Right ventricle myocardium inferior (tissue), 1 donor: Measurements from ENCODE around the gene INO80D. TPM values are rescaled to one million over a fixed set of nuclear protein-coding genes. Genes with fewer than 3 reads are reported as not detected.
"Not testable (repeated sequence)": the region's sequence is repeated elsewhere in the genome, so short reads cannot be mapped to it uniquely, and the experiment has no call there.

Experiments
- ATAC-seq: fragments of 200-7000 bp; cut with Tn5 transposase; one replicate; pipeline ENCODE4 v1.9.1; 2020; ENCODE audit warnings: mild to moderate bottlenecking, moderate library complexity
- DNase-seq: peaks from one replicate; pipeline ENCODE4 v3.0.0; 2021; ENCODE audit errors: missing footprints
- intact Hi-C: fragments of 100-400 bp; cut with DNase I; formaldehyde crosslinking; loops from one replicate; pipeline ENCODE4 v1.11.0; 2022
- total RNA-seq: library from RNA; stranded (reverse); fragmentation: NEBNext Ultra II Directional; extraction: Animal tissue kit (Norgen Biotek cat#: 25700); gene quantifications from one replicate; pipeline ENCODE4 v1.2.1, GENCODE V29; 2021
- donor health status: DM: no; HTN: yes; CAD: no; lungs with severe emphysema.

Gene INO80D
- total RNA-seq, 1 donor from 2014 or later: 12.6 TPM

DNA sequence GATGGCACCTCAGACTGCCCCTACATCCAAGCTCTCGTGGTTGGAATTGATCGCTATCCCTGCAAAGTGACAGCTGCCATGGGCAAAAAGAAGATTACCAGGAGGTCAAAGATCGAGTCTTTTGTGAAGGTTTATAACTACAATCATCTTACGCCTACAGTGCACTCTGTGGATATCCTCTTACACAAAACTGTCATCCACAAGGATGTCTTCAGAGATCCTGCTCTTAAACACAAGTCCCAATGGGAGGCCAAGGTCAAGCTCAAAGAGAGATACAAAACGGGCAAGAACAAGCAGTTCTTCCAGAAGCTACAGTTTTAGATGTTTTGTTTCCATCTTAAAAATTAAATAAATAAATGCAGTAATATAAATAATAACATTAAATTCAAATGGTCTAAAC, 45.4 kb downstream of the INO80D start:
- DNase-seq: no peak
- intact Hi-C loops: no loop called here

DNA sequence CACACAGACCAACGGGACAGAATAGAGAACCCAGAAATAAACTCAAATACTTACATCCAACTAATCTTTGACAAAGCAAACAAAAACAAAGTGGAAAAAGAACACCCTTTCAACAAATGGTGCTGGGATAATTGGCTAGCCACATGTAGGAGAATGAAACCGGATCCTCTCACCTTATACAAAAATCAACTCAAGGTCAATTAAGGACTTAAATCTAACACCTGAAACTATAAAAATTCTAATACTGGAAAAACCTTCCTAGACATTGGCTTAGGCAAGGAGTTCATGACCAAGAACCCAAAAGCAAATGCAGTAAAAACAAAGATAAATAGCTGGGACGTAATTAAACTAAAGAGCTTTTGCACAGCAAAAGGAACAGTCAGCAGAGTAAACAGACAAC, 50.6 kb downstream of the INO80D start:
- intact Hi-C loops, DNase-seq, ATAC-seq: not testable (repeated sequence)

More for the DNA sequence above, 45.4 kb downstream of the INO80D start:
- no peak for ATAC-seq

DNA sequence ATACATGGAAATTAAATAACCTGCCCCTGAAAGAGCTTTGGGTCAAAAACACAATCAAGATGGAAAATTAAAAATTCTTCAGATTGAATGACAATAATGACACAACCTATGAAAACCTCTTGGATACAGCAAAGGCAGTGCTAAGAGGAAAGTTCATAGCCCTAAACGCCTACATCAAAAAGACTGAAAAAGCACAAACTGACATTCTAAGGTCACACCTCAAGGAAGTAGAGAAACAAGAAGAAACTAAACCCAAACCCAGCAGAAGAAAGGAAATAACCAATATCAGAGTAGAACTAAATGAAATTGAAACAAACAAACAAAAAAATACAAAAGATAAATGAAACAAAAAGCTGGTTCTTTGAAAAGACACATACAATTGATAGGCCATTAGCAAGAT, 52.5 kb downstream of the INO80D start:
- ATAC-seq, DNase-seq, intact Hi-C loops: not testable (repeated sequence)

DNA sequence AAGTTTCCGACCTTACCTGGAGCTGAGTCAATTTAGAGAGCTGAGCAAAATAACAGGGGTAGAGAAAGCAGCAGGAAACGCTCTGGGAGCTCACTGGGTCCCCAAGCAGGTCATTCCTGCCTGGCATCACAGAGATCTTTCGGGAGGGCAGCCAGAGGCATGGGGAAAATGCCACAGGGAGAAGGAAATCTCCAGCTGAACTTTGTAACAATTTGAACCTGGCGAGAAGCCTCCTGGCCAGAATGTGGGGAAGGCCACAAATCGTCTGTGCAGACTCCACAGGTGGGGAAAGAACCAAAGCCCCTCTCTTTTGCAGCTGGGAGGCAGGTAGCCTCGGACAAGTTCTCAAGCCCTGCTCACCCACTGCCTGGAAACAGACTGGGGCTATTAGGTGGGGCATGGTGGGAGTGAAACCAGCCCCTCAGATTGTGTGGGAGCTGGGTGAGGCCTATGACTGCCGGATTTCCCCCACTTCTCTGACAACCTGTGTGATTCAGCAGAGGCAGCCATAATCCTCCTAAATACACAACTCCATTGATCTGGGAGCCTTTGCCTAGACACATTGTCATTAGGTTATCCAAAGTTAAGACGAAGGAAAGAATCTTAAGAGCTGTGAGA, 53.9 kb downstream of the INO80D start:
- intact Hi-C loops: no loop called here
- ATAC-seq: no peak
- DNase-seq: no peak

DNA sequence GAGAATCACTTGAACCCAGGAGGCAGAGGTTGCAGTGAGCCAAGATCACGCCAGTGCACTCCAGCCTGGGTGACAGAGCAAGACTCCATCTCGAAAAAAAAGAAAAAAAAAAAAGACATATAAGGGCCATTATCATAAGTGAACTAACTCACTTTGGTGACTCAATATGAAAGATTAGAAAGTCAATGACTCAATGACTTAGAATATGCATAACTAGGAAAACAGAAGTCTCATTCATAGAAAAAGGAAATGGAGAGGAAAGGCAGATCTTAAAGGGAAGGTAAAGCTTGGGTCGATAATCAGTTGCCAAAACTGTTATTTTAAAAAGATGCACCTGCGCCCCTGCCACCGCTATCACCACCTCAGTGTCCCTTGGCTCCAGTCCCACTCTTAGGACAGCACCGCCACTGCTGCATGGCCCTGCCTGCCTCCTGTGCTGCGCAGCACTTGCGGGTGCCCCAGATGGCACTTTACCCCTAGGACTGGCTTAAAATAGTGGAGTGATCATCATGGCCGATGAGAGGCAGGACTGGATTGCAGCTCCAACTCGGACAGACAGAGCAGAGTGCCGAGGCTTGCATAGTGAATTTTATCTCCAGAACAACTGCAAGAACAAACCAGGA, 54.7 kb downstream of the INO80D start:
- no peak for DNase-seq
- intact Hi-C loops: no loop called here
- peak; percentile 46 for ATAC-seq

DNA sequence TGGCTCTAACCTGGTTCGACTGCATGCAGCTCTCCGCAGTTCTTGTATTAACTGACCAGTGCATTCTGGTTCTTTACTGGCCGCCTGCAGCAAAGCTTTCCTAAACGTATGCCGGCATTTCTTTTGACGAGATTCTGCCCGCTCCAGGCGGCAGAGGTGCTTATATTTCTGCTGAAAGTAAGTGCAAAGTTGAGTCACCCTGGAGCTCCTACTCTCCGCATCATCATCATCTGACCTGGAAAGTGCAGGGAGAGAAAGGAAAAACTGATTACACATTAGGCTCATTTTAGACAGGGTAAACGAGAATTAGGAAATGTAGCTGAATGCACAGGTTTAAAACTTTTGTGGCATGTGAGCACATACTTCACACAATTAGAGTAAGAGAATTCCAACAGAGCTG, 57.9 kb downstream of the INO80D start:
- intact Hi-C loops: no loop called here
- DNase-seq (no peak), ATAC-seq (no peak)

DNA sequence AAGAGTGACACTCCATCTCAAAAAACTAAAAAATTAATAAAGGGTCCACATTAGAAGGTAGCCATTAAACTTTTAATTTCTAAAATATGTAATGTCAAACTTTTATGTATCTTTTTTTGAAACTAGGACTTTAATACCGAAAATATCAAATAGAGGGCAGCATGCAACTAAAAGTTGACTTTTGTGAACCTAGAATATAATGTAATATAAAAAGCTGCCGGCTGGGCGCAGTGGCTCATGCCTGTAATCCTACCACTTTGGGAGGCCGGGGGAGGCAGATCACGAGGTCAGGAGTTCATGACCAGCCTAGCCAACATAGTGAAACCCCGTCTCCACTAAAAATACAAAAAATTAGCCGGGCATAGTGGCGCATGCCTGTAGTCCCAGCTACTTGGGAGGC, 62.8 kb downstream of the INO80D start:
- intact Hi-C loops: no loop called here
- DNase-seq: no peak
- ATAC-seq: no peak

DNA sequence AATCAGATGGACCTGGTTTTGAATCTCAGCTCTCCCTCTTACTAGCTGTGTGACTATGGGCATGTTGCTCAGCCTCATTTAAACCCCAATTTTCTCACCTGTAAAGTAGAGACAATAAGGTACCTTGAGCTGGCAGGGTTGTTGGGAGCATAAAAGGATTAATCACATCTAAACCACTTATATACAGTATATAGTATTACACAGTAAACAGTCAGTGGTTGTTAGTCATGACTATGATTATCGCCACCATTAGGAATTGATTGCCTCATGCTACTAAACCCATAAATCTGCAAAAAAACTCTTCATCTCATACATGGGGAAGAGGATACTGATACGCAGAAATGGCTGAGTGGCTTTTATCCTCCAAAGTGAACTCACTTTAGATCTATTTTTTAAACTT, 65.8 kb downstream of the INO80D start:
- DNase-seq (no peak), ATAC-seq (no peak)
- intact Hi-C loops: no loop called here

DNA sequence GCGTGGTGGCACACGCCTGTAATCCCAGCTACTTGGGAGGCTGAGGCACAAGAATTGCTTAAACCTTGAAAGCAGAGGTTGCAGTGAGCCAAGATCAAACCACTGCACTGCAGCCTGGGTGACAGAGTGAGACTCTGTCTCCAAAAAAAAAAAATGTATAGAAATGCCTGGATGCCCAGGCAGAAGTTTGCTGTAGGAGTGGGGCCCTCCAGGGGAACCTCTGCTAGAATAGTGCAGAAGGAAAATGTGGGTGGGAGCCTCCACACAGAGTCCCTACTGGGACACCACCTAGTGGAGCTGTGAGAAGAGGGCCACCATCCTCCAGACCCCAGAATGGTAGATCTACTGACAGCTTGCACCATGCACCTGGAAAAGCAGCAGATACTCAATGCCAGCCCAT, 70.2 kb downstream of the INO80D start:
- DNase-seq, ATAC-seq, intact Hi-C loops: not testable (repeated sequence)

DNA sequence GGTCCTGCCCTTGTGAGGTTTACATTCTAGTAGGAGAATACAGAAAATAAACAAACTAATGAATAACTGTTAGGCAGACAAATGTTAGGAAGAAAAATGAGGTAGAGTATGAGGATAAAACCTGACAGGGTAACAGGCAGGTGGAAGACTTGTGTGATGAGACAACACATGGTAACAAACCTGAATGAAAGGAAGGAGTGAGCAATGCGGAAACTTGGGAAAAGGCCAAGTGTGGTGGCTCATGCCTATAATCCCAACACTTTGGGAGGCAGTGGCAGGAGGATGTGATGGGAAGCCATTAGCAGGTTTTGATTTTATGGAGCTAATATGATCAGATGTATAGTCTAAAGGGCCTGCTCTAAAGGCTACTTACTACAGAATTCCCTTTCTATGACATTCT, 74.2 kb downstream of the INO80D start:
- ATAC-seq (no peak), DNase-seq (no peak)
- intact Hi-C loops: no loop called here

DNA sequence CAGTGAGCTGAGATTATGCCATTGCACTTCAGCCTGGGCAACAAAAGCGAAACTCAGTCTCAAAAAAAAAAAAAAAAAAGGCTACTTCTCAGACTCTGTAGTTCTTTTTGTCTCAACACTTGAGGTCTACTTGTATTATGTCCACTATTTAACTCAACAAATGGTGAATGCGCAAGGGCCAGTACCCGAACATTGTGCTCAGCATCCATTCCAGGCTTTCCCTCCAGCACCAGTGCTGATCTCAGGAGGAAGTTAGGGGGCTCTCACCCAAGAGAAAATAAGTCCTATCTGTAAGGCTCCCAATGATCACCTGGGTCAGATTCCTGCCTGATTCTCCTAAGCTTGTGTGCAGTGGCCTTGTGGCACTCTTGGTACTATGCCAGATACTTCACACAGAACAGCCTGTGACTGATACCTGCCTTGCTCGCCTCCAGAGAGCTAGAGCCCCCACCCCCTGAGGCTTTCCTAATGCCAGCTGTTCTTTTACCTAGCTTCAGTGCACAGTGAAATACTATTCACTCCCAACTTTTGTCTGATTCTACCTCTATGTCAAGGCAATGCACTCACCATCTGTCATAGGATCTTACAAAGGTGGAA, 74.9 kb downstream of the INO80D start:
- DNase-seq (no peak), ATAC-seq (no peak)
- intact Hi-C loops: no loop called here

DNA sequence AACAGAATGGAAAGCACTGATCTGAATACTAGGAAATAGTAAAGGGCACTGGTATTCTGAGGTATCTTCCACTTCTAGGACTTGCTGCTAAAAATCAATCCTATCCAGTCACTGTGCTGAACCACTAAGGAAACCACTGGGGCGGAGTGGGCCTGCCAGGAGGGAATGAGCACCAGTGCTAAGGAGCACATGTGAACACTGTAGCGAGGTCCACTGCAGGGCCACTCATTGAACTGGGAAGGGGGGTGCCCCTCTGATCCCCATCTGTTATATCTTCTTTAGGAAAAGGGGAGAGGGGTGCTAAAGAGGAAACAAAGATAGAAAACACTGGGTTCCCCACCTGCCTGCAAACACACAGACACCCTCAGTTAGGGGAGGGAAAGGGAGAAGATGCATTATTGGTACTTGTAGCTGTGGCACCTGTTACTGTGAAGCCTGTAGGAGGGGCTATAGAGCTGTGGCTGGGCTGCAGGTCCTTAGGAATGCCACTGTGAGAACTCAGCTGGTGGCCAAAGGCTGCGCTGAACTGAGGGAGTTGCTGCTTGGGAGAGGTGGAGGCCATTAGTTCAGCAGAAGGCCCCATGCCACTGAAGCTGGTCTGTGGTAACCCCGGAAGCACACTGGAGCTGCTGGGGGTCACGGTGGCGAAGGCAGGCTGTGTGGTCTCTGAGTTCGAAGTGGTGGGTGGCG, 81.8 kb downstream of the INO80D start:
- ATAC-seq: peak; percentile 28
- intact Hi-C loops: no loop called here
- no peak for DNase-seq

DNA sequence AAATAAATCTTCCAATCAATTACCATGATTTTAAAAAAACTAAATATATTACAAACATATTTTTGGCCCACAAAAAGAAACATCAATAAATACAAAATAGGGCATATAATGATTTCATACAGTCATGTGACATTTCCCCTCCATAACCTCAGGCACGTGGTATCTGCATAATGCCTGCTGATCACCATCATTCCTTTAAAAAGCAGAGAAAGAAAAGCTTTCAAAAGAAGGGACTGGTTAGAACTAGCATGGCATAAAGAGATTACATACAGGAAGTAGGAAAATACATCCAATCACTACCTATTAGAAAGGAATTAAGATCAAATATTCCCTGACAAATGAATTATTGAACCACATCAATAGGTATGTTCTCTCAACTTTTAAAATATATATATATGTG, 83.5 kb downstream of the INO80D start:
- no peak for DNase-seq
- intact Hi-C loops: no loop called here
- ATAC-seq: no peak

DNA sequence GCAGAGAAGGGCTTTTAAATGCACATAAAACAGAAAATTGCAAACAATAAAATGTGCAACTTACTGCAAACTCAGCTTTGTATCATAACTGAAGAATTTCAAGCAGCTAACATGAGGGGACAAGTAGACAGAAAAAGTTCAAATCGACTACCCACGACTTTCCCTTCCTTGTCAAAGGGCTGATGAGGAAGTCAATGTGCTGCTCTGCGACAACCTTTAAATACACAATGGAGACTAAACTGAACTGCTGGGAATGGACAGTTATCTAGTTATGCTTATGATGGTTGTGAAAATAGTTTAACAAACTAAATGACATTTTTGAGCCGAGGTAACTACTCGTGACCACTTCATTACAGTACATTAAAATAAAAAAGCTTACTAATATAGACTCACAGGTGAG, 84.1 kb downstream of the INO80D start:
- intact Hi-C loops: no loop called here
- no peak for ATAC-seq

DNA sequence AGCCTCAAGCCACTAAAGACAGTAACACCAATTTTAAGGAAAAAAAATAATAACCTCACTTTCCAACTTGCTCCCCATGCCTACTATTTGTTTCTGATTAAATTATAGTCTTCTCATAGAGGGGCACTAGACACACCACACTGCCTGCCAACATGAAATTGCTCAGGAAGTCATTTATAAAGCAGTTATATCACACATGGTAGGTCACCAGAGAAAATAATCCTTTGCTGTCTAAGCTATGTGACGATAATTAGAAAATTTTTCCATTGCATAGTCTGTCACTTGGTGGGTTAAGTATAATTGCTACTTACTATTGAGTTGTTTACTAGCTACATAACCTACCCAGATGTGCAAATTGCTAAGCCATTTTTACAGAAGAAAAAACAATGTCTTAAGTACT, 85.2 kb downstream of the INO80D start:
- intact Hi-C loops: no loop called here
- no peak for ATAC-seq
- DNase-seq: no peak

More for the DNA sequence above, 84.1 kb downstream of the INO80D start:
- no peak for DNase-seq

DNA sequence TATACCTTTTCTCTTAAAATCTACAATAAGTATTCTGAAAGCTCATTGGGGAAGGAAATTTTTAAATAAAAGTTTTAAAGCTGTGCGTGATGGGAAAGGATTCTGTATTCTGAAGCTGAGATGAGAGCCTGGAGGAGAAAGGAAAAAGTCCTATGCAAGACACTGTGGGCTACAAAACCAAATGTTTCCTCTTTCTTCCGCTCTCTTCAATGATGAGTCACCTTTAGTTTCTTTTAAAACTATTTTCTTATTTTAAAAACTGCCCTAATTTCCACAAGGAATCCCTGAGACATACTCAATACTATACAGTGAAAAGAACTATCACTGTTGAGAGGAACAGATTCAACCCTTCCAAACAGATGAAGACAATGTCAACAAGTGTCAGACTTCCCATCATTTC, 87.4 kb downstream of the INO80D start:
- DNase-seq: no peak
- ATAC-seq: no peak
- intact Hi-C loops: no loop called here

DNA sequence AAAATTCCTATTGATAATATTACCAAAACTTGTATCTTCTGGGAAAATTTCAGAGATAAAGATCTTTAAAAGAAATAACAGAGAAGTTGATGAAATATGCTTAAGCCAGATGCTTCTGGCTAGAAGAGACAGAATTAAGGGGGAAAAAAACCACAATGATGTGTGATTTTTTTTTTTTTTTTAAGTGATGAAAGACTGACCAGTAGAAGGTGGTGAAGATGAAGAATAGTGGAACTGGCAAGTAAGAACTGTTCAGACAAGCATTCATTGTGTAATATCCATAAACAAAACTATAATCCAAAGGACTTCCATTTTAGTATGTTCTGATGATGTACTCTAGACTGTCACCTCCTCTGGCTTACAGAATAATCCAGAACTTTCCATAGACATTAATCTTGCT, 89.8 kb downstream of the INO80D start:
- no peak for ATAC-seq
- intact Hi-C loops: no loop called here
- no peak for DNase-seq

DNA sequence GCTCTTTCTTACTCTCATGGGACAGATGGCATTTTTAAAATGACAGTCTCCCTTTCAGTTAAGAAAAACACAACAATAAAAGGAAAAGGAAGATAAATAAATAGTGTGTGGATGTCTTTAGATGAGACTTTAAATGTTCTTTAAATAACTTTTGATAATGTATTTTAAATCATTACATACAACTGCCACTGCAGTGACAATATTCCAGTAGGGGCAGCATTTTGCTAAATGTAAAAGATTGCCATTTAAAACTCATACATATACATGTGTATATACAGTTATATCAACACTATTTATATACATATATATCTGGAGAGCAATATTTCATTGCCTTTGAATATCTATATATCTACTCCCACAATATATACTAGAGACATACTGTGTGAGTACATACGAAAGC, 90.7 kb downstream of the INO80D start:
- DNase-seq (no peak), ATAC-seq (no peak)
- intact Hi-C loops: no loop called here

DNA sequence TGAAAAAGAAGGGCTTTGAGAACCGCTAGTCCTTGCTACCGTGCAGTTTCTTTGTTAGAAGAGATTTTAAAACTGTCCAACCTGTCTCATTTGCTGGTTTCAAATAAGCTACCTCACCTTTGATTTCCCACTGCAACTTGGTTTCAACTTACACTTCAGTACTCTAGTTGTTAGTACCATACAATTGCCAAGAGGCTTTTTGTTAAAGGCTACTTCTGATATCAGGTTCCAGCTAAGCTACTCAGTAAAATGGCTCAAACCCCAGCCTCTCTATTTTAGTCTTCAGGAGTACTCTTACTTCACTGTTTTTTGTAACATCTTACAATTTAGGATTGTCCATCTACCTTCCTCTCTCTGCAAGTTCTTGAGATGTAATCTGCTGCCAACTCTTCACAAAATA, 91.6 kb downstream of the INO80D start:
- intact Hi-C loops: no loop called here
- ATAC-seq (no peak), DNase-seq (no peak)

DNA sequence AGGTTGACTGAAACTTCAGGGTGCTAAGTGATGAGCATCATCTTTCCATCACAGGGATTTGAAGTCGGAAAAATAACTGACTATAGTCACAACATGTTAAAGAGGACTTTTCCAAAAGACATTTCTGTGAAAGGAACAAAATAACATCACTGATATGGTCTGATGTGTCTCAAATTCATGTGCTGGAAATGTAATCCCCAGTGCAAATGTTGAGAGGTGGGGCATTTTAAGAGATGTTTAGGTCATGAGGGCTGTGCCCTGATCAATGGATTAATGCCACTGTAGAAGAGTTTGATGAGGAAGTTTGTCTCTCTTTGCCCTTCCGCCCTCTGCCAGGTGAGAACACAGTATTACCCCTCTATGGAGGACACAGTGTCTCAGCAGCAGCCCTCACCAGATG, 95.9 kb downstream of the INO80D start:
- DNase-seq: no peak
- intact Hi-C loops: no loop called here
- ATAC-seq: no peak
